ENCODE results near the gene KIF26B.

The KIF26B gene

DNA sequence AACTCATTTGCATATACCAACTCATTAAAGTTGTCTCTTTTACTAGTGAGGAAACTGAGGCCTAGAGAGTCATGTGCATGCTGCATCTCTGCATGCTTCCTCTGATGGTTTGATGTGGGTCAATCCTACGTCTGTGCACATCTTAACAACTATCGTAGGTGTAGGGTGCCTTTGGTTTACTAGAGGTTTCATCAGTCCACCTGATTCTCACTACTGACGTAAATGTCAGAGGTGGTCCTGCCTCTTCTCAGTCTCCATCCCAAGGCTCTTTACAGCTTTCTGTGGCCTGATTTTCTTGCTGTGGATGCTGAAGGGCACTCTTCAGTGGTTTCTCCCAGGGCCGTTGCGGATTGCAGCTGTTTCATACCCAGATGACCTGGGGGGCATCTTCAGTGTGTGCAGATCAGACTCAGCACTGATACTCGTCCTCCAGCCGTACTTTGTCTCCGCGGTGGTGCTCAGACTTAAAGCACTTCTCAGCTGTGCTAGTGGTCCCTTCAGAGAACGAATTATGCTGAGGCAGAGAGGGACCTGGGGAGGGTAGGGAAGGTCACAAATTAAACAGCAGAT lies 407.0 kb downstream of the KIF26B start:
- no peak for DNase-seq (ENCODE audit: low read depth in 2 of 2)

DNA sequence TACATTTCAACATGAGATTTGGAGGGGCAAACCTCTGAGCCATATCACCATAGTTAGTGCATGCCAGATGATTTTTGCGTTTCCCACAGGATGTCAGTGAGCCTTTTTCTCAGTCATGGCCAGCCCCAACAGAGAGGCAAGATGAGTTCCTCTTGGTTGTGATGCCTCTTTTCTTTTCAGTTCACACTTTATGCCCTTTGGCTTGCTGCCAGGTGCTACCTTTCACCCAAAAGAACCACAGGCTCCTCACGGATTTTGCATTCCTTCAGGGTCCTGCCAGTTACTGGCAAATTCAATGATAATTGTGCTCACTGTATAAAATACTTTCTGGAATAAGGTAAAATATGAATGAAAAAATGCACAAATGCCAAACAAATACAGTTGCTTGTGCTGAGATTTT lies 411.3 kb downstream of the KIF26B start:
- DNase-seq (ENCODE audit: low read depth in 2 of 2), result no peak

DNA sequence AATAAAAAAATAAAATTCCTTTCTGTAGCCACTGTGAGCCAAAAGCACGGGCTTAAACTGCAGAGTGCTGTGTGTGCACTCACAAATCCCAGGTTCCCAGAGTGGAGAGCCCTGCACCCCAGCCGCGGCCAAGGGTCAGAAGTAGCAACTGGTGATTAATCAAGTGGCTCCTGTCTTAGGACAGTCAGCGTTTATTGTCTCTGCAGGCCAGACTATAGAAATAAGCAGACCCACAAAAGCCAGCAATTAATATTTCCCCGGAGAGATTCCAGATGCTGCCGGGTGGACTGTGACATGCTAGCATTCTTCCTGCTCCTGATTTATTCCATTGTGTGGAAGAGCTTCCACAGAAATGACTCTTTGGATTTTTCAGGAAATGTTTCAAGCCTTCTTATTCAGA lies 412.2 kb downstream of the KIF26B start:
- no peak for DNase-seq (ENCODE audit: low read depth in 2 of 2)

DNA sequence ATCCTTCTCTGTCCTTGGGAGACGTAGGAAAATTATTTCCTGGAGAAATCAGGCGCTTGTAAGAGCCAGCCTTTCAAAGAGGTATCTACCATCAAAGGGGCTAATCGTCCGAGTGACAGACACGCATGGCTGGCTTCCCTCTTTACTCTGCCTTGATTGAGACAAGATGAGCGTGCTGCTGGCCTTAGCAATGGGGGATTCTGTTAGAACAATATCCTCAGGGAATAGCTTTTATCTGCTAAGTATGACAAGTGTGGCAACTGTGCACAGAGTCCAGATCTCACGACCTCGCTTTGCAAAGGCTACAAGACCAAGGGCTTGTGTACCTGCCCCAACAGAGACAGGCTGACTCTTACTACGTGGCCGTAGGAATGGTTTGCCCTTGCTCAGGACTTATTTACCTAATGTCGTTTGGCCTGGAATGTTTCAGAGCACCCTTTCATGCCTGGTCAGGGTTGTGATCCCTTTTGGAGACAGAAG lies 417.1 kb downstream of the KIF26B start:
- no peak for DNase-seq (ENCODE audit: low read depth in 2 of 2)

DNA sequence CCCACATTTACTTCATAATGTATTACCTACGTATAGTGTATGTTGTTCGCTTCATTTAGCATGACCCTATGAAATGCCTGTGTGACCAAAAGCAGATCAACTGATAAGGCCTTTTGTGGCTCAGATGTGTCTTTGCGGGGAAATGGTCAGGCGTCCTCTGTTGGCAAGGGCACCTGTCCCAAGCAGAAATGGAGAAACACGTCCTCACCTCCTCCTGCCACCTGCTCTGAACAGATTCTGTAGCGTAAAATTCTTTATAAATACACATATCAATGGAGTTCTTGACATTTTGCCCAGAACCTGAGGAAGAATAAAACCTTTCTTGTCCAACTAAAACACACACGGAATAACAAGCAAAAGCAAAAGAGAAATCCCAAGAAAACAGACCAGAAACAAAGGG lies 417.9 kb downstream of the KIF26B start:
- no peak for DNase-seq (ENCODE audit: low read depth in 2 of 2)

DNA sequence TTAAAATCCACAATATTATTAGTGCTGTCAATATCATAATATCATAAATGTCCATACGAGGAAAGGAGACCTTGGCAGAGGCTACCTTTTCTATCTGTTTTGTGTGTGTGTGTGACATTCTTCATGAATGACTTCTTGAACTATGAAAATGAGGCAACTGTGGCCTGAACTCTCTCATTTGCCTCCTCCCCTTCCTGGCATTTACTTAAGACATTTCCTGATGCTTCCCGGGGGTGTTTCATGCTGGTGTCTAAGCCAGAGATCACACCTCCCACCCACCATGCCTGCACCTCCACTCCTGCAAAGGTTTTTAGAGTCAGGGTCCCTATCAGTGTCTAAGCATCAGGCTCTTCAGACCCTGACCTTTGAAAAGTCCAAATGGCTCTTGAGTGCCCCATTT lies 420.9 kb downstream of the KIF26B start:
- no peak for DNase-seq (ENCODE audit: low read depth in 2 of 2)

DNA sequence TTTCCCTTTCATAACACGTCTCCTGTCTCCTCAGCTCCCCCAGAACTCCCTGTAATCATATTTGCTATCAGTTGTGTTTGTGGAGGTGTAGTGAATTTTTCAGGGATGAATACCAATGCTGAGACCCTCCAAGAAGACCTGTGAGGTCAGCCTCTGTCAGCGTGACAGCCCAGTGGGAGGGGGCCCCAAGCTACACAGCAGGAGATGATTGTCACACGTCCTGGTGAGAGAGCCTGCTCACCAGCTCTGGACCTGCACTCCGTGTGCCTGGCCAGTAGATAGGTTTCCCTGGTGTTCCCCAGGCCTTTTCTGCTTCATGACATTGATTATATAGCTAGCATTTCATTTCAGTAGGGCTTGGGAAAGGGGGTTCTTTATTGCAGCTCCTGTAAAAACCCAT lies 421.5 kb downstream of the KIF26B start:
- DNase-seq (ENCODE audit: low read depth in 2 of 2), result no peak

DNA sequence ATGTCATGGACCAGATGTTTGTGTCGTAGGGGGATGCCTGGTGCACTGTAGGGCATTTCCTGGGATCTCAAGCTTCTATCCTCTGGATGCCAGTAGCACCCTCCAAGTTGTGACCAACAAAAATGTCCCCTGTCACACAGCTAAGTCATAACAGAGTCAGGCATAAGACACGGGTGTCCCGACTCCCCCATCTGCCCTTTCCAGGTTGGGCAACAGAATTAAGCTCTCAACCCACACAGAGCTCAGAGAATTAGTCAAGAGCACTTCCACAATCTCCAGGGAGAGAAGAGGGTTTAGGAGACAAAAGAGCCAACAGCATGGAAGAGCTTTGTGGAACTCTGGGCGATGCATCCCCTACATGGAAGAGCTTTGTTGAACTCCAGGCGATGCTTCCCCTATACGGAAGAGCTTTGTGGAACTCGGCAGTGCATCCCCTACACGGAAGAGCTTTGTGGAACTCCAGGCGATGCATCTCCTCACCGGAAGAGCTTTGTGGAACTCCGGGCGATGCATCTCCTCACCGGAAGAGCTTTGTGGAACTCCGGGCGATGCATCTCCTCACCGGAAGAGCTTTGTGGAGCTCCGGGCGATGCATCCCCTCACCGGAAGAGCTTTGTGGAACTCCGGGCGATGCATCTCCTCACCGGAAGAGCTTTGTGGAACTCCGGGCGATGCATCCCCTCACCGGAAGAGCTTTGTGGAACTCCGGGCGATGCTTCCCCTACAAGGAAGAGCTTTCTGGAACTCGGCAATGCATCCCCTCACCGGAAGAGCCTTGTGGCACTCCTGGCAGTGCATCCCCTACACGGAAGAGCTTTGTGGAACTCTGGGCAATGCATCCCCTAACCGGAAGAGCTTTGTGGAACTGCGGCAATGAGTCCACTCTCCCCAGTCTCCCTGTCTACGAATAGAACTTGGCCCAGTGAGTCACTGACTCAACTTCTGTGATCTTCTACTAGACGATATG lies 422.7 kb downstream of the KIF26B start:
- no peak for DNase-seq (ENCODE audit: low read depth in 2 of 2)

DNA sequence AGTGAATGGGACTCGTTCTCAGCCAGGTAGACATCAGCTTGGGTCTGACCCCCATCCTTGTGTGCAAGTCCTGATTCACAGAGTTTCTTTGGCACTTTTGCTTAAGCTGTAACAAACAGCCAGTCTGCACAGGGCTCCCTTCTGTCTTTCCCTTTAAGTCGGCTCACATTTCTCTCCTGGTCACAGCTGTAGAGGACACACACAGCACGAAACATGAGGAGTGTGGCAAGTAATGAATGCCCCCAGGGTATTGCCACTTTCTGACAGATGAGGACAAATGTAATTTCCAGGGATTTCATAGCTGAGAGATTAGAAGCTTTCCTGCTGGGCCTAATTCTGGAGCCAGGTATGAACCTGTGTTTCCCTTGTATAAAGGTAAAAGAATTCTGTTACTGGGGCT lies 423.5 kb downstream of the KIF26B start:
- DNase-seq (ENCODE audit: low read depth in 2 of 2), result no peak

DNA sequence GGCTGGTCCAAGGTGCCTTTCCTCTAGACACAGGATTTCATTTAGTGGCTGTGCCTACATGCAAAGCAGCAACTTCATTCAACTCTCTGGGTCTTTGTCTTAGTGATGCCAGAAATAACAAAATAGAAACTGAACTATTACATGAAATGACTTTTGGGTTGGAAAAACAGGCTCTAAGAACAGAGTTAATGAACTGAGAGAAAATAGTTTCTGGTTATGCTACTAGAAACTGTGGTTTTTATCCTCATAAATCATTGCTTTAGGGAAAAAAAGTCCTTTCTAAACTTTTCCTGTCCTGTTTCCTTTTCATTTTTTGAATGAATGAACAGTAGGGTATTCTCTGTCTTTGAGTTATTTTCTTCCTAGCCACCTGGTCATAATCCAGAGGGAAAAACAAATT lies 424.0 kb downstream of the KIF26B start:
- no peak for DNase-seq (ENCODE audit: low read depth in 2 of 2)

DNA sequence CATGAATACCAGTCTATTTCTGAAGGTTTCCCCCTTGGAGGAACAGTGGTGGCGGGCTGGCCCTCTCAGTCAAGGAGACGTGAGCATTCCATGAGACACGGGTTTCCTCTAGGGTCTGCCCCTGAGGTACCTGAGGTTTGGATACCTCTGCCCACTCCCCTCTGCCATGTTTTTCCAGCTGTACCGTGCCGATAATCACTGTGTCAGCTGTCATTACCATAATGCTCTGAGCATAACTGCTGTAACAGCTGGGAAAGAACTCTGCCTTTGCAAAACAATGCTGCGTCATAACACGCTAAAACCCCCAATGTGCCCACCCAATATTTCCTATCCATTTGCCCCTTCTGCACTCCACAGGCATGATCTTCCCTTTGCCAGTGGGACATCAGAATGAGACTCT lies 425.1 kb downstream of the KIF26B start:
- no peak for DNase-seq (ENCODE audit: low read depth in 2 of 2)

DNA sequence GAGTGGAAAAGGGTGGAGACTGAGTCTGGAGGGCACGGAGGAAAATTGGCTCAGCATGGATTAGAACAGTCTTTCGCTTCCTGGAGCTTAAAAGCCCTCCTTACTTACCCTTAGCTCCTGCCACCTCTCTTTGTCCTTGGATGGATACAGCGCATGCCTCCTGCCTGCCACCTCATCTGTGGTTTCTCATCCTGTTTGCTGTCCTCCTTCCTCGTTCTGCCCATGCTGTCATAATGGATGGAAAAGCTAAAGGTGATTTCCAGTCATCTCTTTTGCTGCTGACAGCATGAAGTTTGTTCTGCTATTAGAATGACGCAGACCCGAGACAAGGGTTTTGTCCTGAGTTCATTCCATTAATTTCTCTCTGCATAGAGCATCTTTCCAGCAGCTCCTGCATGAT lies 425.9 kb downstream of the KIF26B start:
- DNase-seq (ENCODE audit: low read depth in 2 of 2), result no peak

DNA sequence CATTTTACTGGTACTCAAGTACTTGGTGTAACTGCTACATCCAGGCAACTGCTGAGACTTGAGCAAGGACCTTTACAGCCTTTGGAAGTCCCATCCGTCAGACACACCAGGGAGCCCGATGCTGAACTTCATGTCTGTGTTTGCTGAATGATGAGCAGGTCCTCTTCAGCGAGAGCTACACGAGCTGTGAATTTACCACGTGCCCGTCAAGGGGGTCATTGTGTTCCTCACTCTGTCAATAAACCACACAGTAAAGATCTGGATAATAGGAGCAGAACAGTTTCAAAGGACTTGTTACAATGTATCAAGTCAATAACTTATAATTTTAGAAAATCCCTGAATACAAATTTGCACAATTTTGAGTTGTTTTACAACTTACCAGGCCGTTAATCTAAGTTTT lies 427.2 kb downstream of the KIF26B start:
- DNase-seq (ENCODE audit: low read depth in 2 of 2), result no peak

DNA sequence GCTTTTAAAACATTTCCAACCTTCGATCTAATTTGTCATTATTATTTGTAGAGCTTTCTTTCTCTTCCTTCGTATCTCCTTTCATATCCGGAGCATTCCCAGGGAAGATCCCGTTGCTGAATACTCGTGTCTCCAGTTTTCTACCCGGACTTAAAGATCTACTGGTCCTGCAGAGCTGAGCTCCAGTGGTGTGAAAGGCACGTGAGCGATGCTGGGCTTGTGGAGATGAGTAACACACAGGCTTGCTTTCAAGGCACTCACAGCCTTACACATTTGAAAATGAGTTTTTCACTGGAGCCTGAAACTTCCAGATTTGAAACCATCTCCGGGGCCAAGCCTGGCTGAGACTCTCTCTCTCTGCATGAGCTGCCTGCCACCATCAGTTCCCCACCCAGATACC lies 428.3 kb downstream of the KIF26B start:
- no peak for DNase-seq (ENCODE audit: low read depth in 2 of 2)

DNA sequence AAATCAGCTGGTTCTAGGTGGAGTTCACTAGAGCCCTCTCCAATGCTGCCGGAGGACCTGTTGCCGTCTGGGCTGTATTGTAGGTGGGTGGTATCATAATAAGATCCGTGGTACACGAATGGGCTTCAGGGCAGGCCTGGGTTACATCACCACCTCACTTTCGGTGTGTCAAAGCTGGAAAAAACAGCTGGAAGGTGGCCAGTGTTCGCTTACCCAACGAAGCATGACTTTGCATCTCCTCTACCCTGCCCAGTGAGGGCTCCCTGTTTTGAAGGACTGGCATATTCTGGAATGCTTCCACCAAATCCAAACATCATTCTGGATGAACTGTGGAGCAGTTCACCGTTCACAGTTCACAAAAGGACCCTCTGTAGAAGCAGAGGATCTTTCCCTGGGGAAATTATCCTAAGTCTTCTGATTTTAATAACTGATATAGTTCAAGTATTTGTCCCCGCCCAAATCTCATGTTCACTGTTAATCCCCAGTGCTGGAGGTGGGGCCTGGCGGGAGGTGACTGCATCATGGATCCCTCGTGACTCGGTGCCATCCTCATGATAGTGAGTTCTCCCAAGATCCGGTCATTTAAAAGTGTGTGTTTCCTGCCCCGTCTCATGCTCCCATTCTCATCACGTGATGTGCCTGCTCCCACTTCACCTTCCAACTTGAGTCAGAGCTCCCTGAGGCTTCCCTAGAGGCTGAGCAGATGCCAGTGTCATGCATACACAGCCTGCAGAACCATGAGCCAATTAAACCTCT lies 429.0 kb downstream of the KIF26B start:
- no peak for DNase-seq (ENCODE audit: low read depth in 2 of 2)

DNA sequence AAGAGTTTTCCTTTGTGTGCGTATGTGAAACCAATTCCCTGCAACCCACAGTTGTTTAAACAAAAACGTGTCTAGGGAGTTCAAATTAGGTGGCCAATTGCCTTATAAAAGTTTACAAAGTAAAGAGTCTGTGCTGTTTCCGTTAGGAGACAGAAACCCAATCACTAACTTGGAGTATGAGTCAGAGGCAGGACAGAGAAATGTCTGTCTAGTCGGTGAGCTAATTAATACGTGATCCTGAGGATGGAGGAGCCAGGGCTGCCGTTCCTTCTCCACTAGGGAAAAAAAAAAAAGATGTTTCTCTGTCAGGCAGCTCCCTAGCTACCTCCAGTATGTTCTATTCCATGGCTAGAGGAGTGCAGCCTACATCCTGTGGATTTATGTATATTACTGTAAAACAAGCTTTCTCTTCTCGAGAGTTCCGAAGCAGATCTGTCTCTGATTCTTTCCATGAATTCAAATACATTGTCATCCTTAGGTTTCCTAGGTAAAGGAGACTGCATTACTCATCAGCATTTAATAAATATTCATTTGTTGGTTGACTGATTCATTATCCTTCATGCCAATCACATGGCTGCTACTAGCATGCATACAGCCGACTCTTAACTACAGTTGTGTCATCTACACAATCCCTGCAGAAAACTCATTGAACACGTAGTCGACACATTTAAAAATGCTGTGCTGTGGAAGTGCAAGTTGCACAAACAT lies 430.6 kb downstream of the KIF26B start:
- no peak for DNase-seq (ENCODE audit: low read depth in 2 of 2)

DNA sequence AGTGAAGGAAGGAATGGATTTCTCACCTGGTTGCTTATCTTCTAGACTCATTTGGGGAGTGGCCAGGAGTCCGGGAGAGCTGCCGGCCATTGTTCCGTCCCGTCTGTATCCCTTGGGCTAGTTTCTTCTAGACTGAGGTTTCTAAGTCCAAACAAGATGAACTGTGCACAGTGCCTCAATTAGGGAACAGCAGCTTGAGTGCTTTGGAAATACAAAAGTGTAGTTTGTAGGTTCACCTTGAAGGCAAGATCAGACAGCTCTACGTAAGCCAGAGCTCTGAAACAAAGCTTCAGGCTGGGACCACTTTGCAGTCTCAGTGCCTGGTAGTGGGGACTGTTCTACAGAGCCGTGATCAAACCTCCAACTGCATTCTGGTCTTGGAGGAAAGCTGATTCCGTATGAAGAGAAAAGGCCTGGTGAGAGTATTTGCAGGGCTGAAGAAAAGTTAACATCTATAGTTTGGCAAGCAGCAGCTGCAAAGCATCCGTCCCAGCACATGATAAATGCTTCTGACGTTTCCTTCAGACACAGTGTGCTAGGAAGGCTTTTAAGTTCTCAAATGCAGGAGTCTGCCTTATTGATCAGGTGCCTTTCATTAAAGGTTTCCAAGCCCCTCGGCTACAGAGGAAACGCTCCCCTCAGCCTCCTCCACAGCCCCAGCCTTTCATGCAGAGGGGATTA lies 432.8 kb downstream of the KIF26B start:
- no peak for DNase-seq (ENCODE audit: low read depth in 2 of 2)

DNA sequence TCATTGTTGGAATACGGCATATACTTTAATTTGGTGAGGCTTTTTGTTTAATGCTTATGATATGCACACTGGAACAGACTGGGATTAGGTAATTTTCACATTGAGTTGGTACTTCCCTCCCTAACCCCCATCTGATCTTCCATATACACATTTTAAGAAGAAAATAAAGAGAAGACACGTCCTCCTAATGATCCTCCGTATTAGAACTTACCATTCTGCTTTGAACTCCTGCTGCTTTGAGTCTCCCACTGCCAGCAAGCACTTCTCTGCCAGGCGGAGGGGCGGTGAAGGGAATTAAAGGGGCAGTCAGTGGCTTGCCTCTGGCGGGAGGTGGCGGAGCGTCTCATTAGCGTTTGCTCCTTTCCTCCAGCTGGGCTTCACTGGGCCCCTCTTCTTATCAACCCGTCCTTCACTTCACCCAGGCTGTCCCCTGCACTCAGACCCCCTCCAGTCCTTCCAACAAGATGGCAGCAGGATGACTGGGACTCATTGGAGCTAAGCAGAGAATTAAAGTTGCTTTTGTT lies 433.4 kb downstream of the KIF26B start:
- no peak for DNase-seq (ENCODE audit: low read depth in 2 of 2)

DNA sequence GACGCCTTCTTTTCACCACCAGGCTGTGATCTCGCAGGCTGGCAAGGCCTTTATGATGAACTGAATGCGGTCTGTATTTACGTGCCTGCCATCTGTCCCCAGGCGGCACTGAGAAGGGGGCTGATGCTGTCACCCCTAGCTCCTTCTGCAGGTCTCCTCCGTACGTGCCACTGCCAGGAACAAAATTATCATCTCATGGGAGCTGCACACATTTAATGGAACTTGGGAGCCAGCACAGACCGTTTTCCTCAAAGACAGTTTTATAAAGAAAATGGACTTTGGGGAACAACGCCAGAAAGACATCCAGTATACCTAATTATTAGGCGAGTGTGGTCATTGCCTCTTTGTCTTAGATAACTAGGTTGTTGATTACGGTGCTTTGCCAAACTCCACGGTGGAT lies 434.5 kb downstream of the KIF26B start:
- DNase-seq (ENCODE audit: low read depth in 2 of 2), result no peak

DNA sequence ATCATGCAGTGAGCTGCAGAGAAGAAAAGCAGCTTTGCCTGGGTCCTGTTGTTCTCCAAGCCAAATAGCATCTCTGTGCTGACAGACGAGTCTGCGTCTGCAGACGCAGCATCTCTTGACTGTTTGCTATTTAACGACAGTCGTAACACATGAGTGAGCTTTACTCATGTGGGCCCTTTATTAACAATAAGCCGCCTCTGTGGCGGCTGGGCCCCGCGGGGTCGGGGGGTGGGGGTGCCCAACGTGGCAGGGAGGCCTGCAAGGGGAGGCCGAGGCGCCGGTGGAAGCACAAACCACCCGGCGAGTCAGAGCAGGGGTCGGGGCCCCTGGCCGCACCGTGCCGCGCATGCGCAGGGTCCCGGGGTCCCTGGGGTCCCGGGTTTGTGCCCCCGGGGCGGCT lies 435.1 kb downstream of the KIF26B start:
- DNase-seq (ENCODE audit: low read depth in 2 of 2), result no peak

DNA sequence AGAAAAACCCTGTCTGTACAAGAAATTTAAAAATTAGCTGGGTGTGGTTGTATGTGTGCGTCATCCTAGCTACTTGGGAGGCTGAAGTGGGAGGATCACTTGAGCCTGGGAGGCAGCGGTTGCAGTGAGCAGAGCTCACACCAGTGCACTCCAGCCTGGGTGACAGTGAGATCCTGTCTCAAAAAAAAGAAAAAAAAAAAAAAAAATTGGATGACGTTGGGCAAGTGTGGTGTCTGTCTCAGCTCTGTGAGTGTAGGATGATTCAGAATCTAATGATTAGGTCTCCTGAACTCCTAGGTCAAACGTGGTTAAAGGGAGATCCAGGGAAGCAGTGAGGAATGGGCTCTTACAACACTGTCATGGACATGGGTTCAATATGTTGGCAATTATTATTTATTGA lies 435.9 kb downstream of the KIF26B start:
- DNase-seq (ENCODE audit: low read depth in 2 of 2), result no peak
